Mesenteric fat pad (tissue), 1 donor: Measurements from ENCODE around the gene OXNAD1. TPM values are rescaled to one million over a fixed set of nuclear protein-coding genes. Genes with fewer than 3 reads are reported as not detected.

ENCODE experiments used
- DNase-seq: peaks from one replicate; pipeline ENCODE4 v3.0.0-alpha.2; 2020; ENCODE audit warnings: low spot score
- total RNA-seq: library from RNA; stranded (reverse); fragmentation: NEBNext Ultra II Directional; extraction: Animal tissue kit (Norgen Biotek cat#: 25700); gene quantifications from one replicate; pipeline ENCODE4 v1.2.1, GENCODE V29; 2021
- donor health status: DM: yes; HTN: yes; CAD: no.

The OXNAD1 gene
- total RNA-seq, 1 donor from 2014 or later = 14.3 TPM

GRCh38 chr3:16354291-16354690, 89.3 kb downstream of the OXNAD1 start:
- DNase-seq = no peak

Other genes with a start within 250 kb of the OXNAD1 start
- gene GALNT15, start 90.5 kb upstream of the OXNAD1 start, total RNA-seq = 275 TPM
- gene DPH3, start 269 bp upstream of the OXNAD1 start, total RNA-seq = 40.3 TPM
- 54.9 TPM for gene RFTN1, start 248.5 kb downstream of the OXNAD1 start, total RNA-seq